Measurements from ENCODE around the gene ALK.

DNA sequence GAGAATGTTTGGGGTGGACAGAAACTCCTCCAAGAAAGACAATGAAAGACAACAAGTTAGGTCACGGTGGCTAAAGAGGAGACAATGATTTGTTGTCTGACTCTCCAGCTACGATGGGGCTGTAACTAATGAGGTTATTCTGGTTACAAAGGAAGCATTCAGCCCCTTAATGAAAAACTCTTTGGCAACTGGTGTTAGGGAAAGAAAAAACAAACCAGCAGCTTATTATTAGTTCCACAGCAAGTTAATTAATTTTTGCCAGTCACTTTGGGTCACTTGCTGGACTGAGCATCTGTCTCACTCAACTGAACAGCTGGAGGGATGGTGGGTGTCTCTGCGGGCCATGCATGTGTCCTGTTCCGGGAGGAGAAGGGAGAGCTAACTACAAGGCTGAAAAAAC lies 263.7 kb downstream of the ALK start:
- no peak for TF ChIP-seq CREB1 (IDR thresholded peaks at IDR 0.05; ENCODE audit: low read depth)
- TF ChIP-seq, protein P1, sequence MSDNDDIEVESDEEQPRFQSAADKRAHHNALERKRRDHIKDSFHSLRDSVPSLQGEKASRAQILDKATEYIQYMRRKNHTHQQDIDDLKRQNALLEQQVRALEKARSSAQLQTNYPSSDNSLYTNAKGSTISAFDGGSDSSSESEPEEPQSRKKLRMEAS (IDR thresholded peaks at IDR 0.05) = no peak
- TF ChIP-seq CEBPB (IDR thresholded peaks at IDR 0.05) = no peak
- no peak for TF ChIP-seq EP300 (IDR thresholded peaks at IDR 0.05; ENCODE audit: borderline replicate concordance)
- no peak for TF ChIP-seq YY1 (IDR thresholded peaks at IDR 0.05; ENCODE audit: low read depth)
- TF ChIP-seq, protein P2, sequence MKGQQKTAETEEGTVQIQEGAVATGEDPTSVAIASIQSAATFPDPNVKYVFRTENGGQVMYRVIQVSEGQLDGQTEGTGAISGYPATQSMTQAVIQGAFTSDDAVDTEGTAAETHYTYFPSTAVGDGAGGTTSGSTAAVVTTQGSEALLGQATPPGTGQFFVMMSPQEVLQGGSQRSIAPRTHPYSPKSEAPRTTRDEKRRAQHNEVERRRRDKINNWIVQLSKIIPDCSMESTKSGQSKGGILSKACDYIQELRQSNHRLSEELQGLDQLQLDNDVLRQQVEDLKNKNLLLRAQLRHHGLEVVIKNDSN (IDR thresholded peaks at IDR 0.05) = no peak

Measured in Ishikawa (cell line).